K562 (cell line): ENCODE data around the gene CHI3L1. TPM values are rescaled to one million over a fixed set of nuclear protein-coding genes. Genes with fewer than 3 reads are reported as not detected.

Source experiments
- ATAC-seq: fragments of 200-7000 bp; cut with Tn5 transposase; 3 replicates; pipeline ENCODE4 v1.9.1; 2020; ENCODE audit warnings: moderate library complexity
- BruUV-seq: library from RNA; stranded (reverse); fragments of 400-500 nt; replicated peaks from 2 replicates; lab custom pipeline; 2021; lab: Mats Ljungman, UMichigan
- CTCF ChIA-PET: fragments of 300-600 bp; formaldehyde crosslinking; extraction: SDS; loops from one replicate; lab custom pipeline; 2021; ENCODE audit warnings: low intra/inter-chr PET ratio; lab: Yijun Ruan, JAX
- POLR2A ChIA-PET: fragments of 300-600, 350-650 bp; sonication (Branson Sonifier 250); formaldehyde crosslinking; extraction: SDS; loops from one replicate; lab custom pipeline; 2021; ENCODE audit warnings: antibody characterized with exemption, inconsistent platforms; lab: Yijun Ruan, JAX
- DNase-seq, 4 experiments: peaks; one replicate each; pipeline versions ENCODE4 v3.0.0 to v3.0.0-alpha.2; 2011 to 2018; ENCODE audit warnings: low spot score in 3 of 4, mixed read lengths in 3 of 4; ENCODE audit errors: extremely low read depth in 1 of 4
- FAIRE-seq: peaks from 2 replicates; lab custom pipeline; 2011; peaks lifted over from hg19 to GRCh38; lab: Jason Lieb, UNC
- H2AFZ ChIP-seq: 2 replicates; pipeline ENCODE4 v1.6.0; 2011; ENCODE audit warnings: low read depth, low read length, control low read depth, inconsistent platforms
- H3K27ac ChIP-seq: fragments of 200-600 bp; 3 replicates; pipeline ENCODE4 v1.8.0; 2011; ENCODE audit warnings: low read depth, mild to moderate bottlenecking, control low read depth, inconsistent platforms, low read length, moderate library complexity, mixed read lengths; ENCODE audit errors: extremely low read depth
- H3K27me3 ChIP-seq, 2 experiments: fragments of 300-600 bp in 1 of 2; 2 replicates in 1 of 2; 3 replicates in 1 of 2; pipeline versions ENCODE4 v1.6.0 to v1.8.0; 2011; ENCODE audit warnings: inconsistent platforms in 2 of 2, low read length in 2 of 2, mild to moderate bottlenecking in 1 of 2, mixed read lengths in 1 of 2, moderate library complexity in 1 of 2; ENCODE audit not compliant: control insufficient read depth in 2 of 2, insufficient read depth in 2 of 2
- H3K36me3 ChIP-seq: fragments of 300-600 bp; 3 replicates; pipeline ENCODE4 v1.8.0; 2011; ENCODE audit warnings: mild to moderate bottlenecking, low read length, inconsistent platforms; ENCODE audit not compliant: control insufficient read depth, insufficient read depth
- H3K4me1 ChIP-seq, 2 experiments: fragments of 200-600 bp in 1 of 2; replicated peaks in 1 of 2; 2 replicates in 1 of 2; 3 replicates in 1 of 2; pipeline versions ENCODE4 v1.5.1 to v1.8.0; 2011; ENCODE audit warnings: inconsistent platforms in 2 of 2, low read length in 2 of 2, mild to moderate bottlenecking in 1 of 2, mixed read lengths in 1 of 2, moderate library complexity in 1 of 2; ENCODE audit not compliant: control insufficient read depth in 2 of 2, insufficient read depth in 2 of 2
- H3K4me2 ChIP-seq: 2 replicates; pipeline ENCODE4 v1.6.1; 2011; ENCODE audit warnings: low read length, control low read depth, inconsistent platforms, mixed read lengths; ENCODE audit not compliant: insufficient read depth
- H3K4me3 ChIP-seq: fragments of 200-600 bp; sonication (generic), shearing (Covaris generic); 2 replicates; pipeline ENCODE4 v1.5.1; 2016; ENCODE audit warnings: control low read depth, inconsistent platforms
- H3K79me2 ChIP-seq: fragments of 200-600 bp; 3 replicates; pipeline ENCODE4 v1.8.0; 2011; ENCODE audit warnings: low read length, inconsistent platforms; ENCODE audit not compliant: control insufficient read depth, insufficient read depth
- H3K9ac ChIP-seq, 2 experiments: 2 replicates each; pipeline versions ENCODE4 v1.6.0 to v1.6.1; 2011; ENCODE audit warnings: low read depth in 2 of 2, low read length in 2 of 2, control low read depth in 1 of 2, inconsistent platforms in 1 of 2, mild to moderate bottlenecking in 1 of 2, mixed read lengths in 1 of 2; ENCODE audit not compliant: insufficient read depth in 1 of 2
- H3K9me1 ChIP-seq: one replicate; pipeline ENCODE4 v1.6.0; 2011; ENCODE audit warnings: inconsistent platforms, mild to moderate bottlenecking, low read length, moderate library complexity; ENCODE audit not compliant: control insufficient read depth, insufficient read depth
- H3K9me3 ChIP-seq: replicated peaks from 2 replicates; pipeline ENCODE4 v1.5.1; 2011; ENCODE audit warnings: low read depth, low read length, inconsistent platforms; ENCODE audit not compliant: control insufficient read depth, insufficient read depth
- H4K20me1 ChIP-seq: replicated peaks from 2 replicates; pipeline ENCODE4 v1.6.1; 2011; ENCODE audit warnings: low read length, inconsistent platforms, mixed read lengths; ENCODE audit not compliant: control insufficient read depth, insufficient read depth
- ADNP ChIP-seq: fragments of 200-800 bp; sonication (Bioruptor generic); IDR thresholded peaks from 2 replicates; pipeline ENCODE4 v1.6.1; 2016; ENCODE audit warnings: missing genetic modification characterization, missing compliant biosample characterization
- CC2D1A ChIP-seq: fragments of 450-650 bp; IDR thresholded peaks from 2 replicates; pipeline ENCODE4 v1.6.1; 2017; ENCODE audit warnings: mild to moderate bottlenecking
- NEUROD1 ChIP-seq: fragments of 150-350 bp; IDR thresholded peaks from 2 replicates; pipeline ENCODE4 v1.6.1; 2014; ENCODE audit warnings: borderline replicate concordance, low read length, low read depth; ENCODE audit not compliant: partially characterized antibody
- RBM34 ChIP-seq: fragments of 200-400 bp; formaldehyde crosslinking; IDR thresholded peaks from 2 replicates; pipeline ENCODE4 v1.6.1; 2018; ENCODE audit warnings: low read length, borderline replicate concordance; ENCODE audit not compliant: insufficient read depth
- STAT5A ChIP-seq: IDR thresholded peaks from 2 replicates; pipeline ENCODE4 v1.6.1; 2012; ENCODE audit warnings: low read length, inconsistent platforms, borderline replicate concordance
- TEAD1 ChIP-seq, 2 experiments: fragments of 450-650 bp in 1 of 2; sonication (generic) in 1 of 2; formaldehyde crosslinking; IDR thresholded peaks; 2 replicates each; pipeline versions ENCODE4 v1.4.0 to v1.8.0; 2020 to 2022; ENCODE audit warnings: mild to moderate bottlenecking in 2 of 2, missing genetic modification reagents in 1 of 2
- TFAM ChIP-seq: fragments of 250-450 bp; sonication (Bioruptor Pico); conservative IDR thresholded peaks from 2 replicates; pipeline ENCODE4 v1.5.0; 2021; ENCODE audit warnings: mild to moderate bottlenecking, moderate library complexity
- TSC22D4 ChIP-seq: fragments of 450-650 bp; IDR thresholded peaks from 2 replicates; pipeline ENCODE4 v1.6.1; 2016; ENCODE audit warnings: missing genetic modification characterization, missing biosample characterization, control low read depth
- ZNF133 ChIP-seq: fragments of 250-450 bp; sonication (Bioruptor Pico); IDR thresholded peaks from 2 replicates; pipeline ENCODE4 v1.4.0; 2020; ENCODE audit warnings: mild to moderate bottlenecking
- WGBS: fragments of 100-300 bp; shearing (Covaris generic); methylation state at CpG from one replicate; pipeline ENCODE4 v1.1.6; 2016; ENCODE audit warnings: low coverage, mixed read lengths; ENCODE audit not compliant: insufficient coverage; ENCODE audit errors: missing lambda C conversion rate; 5-methylcytosine and 5-hydroxymethylcytosine counted together
- in situ Hi-C: fragments of 300-500 bp; cut with MboI; formaldehyde crosslinking; loops from 4 replicates; pipeline ENCODE4 v1.15.0; 2018; ENCODE audit warnings: inconsistent platforms, mixed read lengths
- intact Hi-C: fragments of 100-400 bp; cut with micrococcal nuclease; formaldehyde crosslinking; loops from 2 replicates; pipeline ENCODE4 v1.14.2; 2022
- polyA plus RNA-seq, 8 experiments: library from polyadenylated mRNA; depleted of rRNA in 4 of 8; stranded (reverse) in 5 of 8; unstranded in 3 of 8; fragments of >200 nt; fragmentation: Nextera tagmentation in 2 of 8; fragmentation: Illumina TruSeq in 1 of 8; extraction: Ambion mirVana in 2 of 8; extraction: Trizol in 1 of 8; gene quantifications; 2 replicates each; pipeline versions ENCODE4 v1.2.1 to v1.2.3, GENCODE V29; 2011 to 2014; ENCODE audit warnings: inconsistent platforms in 1 of 8, missing spikeins in 1 of 8
- total RNA-seq, 7 experiments: library from RNA; depleted of rRNA in 6 of 7; stranded (reverse); fragments of >200 nt in 6 of 7; fragmentation: Illumina TruSeq in 2 of 7; extraction: Trizol in 2 of 7; gene quantifications; 2 replicates each; pipeline versions ENCODE4 v1.2.1 to v1.2.3, GENCODE V29; 2011 to 2021; ENCODE audit warnings: low replicate concordance in 1 of 7
- TF ChIP-seq, protein P1 (sequence below): fragments of 250-450 bp; sonication (Bioruptor Pico); IDR thresholded peaks from 2 replicates; pipeline ENCODE4 v1.8.0; 2022; ENCODE audit warnings: moderate library complexity, mild to moderate bottlenecking, inconsistent platforms
- TF ChIP-seq, protein P2 (sequence below): conservative IDR thresholded peaks from 2 replicates; pipeline ENCODE4 v1.6.1; 2011; ENCODE audit warnings: low read depth, mild to moderate bottlenecking, low read length; ENCODE audit not compliant: control insufficient read depth

The CHI3L1 gene
- total and polyA plus RNA-seq, 9 of the 15 experiments (the other 6 are each of a cell fraction or from before 2014, with no cell fraction given): not detected

DNA sequence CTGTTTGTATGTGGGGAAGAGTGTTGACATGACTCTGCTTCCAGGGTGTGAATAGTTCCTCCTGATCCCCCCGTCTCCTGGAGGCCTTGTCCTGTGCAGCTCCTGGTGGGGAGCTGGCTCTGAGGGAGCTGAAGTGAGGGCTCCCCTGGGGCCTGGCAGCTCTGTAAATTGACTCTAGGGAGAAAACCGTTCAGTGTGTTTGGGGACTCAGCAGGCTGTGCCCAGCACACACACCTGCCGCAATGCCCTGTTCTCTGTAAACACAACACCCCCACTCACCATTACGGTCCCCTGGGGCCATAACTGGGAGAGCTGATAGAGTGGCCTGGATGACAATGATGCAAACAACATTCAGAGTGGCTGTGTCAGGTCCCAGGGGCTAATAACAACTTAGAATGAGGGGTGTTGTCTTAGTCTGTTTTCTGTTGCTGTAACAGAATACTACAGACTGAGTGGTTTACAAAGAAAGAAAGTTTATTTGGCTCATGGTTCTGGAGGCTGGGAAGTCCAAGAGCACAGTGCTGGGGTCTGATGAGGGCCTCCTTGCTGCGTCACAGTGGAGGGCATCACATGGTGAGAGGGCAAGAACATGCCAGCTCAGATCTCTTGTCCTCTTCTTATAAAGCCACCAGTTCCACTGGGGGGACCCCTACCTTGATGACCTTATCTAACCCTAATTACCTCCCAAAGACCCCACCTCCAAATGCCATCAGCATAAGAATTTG, 43.7 kb downstream of the CHI3L1 start:
- H2AFZ ChIP-seq: no peak overlapping the region
- intact Hi-C loops: no loop called here
- peaks cover 37 to 76% of the 10 kb centered on the region in 2 experiments for H3K27me3 ChIP-seq
- no peaks in the 10 kb centered on the region for H3K36me3 ChIP-seq
- H3K27ac ChIP-seq: no peak overlapping the region
- no peaks in the 10 kb centered on the region for H3K4me1 ChIP-seq
- no peaks in the 10 kb centered on the region for H3K9me3 ChIP-seq
- no peaks in the 10 kb centered on the region for H3K9me1 ChIP-seq
- no peak overlapping the region for H3K9ac ChIP-seq
- H3K4me2 ChIP-seq: no peak overlapping the region
- no TSS peak for BruUV-seq
- 3% methylated on average over 5 of the region's 5 CpGs for WGBS
- H3K4me3 ChIP-seq: no peak overlapping the region
- no peaks in the 10 kb centered on the region; the same call in 1 of the 2 replicates for H4K20me1 ChIP-seq
- no peaks in the 10 kb centered on the region for H3K79me2 ChIP-seq
- POLR2A ChIA-PET: interaction anchor here (0.6 kb wide), 1 partner anchor 26 kb away, joined by 3 read pairs; no protein-coding TSS in a partner anchor
- DNase-seq: no peak
- TF ChIP-seq ADNP (tag) (no peak), STAT5A (no peak), RBM34 (no peak), CC2D1A (no peak), ZNF133 (CRISPR knock-in tag) (no peak), TEAD1 (CRISPR knock-in tag; IDR thresholded peaks at IDR 0.05) (no peak), TSC22D4 (no peak), TFAM (CRISPR knock-in tag) (no peak), NEUROD1 (no peak)
- TF ChIP-seq, protein P1, sequence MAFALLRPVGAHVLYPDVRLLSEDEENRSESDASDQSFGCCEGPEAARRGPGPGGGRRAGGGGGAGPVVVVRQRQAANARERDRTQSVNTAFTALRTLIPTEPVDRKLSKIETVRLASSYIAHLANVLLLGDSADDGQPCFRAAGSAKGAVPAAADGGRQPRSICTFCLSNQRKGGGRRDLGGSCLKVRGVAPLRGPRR (CRISPR knock-in tag): no peak
- TF ChIP-seq, protein P2, sequence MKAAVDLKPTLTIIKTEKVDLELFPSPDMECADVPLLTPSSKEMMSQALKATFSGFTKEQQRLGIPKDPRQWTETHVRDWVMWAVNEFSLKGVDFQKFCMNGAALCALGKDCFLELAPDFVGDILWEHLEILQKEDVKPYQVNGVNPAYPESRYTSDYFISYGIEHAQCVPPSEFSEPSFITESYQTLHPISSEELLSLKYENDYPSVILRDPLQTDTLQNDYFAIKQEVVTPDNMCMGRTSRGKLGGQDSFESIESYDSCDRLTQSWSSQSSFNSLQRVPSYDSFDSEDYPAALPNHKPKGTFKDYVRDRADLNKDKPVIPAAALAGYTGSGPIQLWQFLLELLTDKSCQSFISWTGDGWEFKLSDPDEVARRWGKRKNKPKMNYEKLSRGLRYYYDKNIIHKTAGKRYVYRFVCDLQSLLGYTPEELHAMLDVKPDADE: no peak
- in situ Hi-C loops: no loop called here
- ATAC-seq: no peak
- CTCF ChIA-PET: no interaction called here
- FAIRE-seq: no peak
